Right lobe of liver (tissue), 6 donors: ENCODE data around the gene CYP11A1. TPM values are rescaled to one million over a fixed set of nuclear protein-coding genes. Genes with fewer than 3 reads are reported as not detected.

ENCODE experiments used
- ATAC-seq, 4 donors: fragments of 200-7000 bp; cut with Tn5 transposase; one replicate each; pipeline ENCODE4 v1.9.1; 2020; ENCODE audit warnings: mild to moderate bottlenecking in 4 of 4, moderate library complexity in 4 of 4
- DNase-seq, 3 donors: peaks; one replicate each; pipeline ENCODE4 v3.0.0-alpha.2; 2020
- H3K27ac ChIP-seq, 3 donors: fragments of 200-600 bp; one replicate each; pipeline ENCODE4 v1.8.0; 2022
- H3K27me3 ChIP-seq, 2 donors: fragments of 200-600 bp; one replicate each; pipeline ENCODE4 v1.8.0; 2022
- H3K36me3 ChIP-seq, 4 donors: fragments of 200-600 bp; sonication (generic) in 1 of 4; one replicate each; pipeline versions ENCODE4 v1.5.1 to v1.8.0; 2017 to 2022; ENCODE audit warnings: control low read depth in 1 of 4
- H3K4me1 ChIP-seq, 4 donors: fragments of 200-600 bp; sonication (generic) in 1 of 4; one replicate each; pipeline versions ENCODE4 v1.5.1 to v1.8.0; 2017 to 2022; ENCODE audit warnings: control low read depth in 1 of 4
- H3K4me3 ChIP-seq, 3 donors: fragments of 200-600 bp; one replicate each; pipeline ENCODE4 v1.8.0; 2022
- H3K9me3 ChIP-seq, 4 donors: fragments of 200-600 bp; sonication (generic) in 1 of 4; one replicate each; pipeline versions ENCODE4 v1.5.1 to v1.8.0; 2017 to 2022; ENCODE audit warnings: control low read depth in 1 of 4
- POLR2A ChIP-seq: fragments of 450-650 bp; IDR thresholded peaks from one replicate; pipeline ENCODE4 v1.6.1; 2017; ENCODE audit warnings: antibody characterized with exemption, mild to moderate bottlenecking
- WGBS: methylation state at CpG from one replicate; pipeline ENCODE4 v1.1.6; 2018; ENCODE audit warnings: low coverage, low lambda C conversion rate; ENCODE audit not compliant: insufficient coverage; ENCODE audit errors: missing lambda C conversion rate; 5-methylcytosine and 5-hydroxymethylcytosine counted together
- intact Hi-C, 2 donors: fragments of 100-400 bp; cut with DNase I; formaldehyde crosslinking; loops; one replicate each; pipeline versions ENCODE4 v1.11.2 to v1.14.1; 2022
- total RNA-seq, 6 experiments: library from RNA; depleted of rRNA in 2 of 6; stranded (reverse); fragments of >200 nt in 2 of 6; fragmentation: NEBNext Ultra II Directional in 3 of 6; extraction: Animal tissue kit (Norgen Biotek cat#: 25700) in 3 of 6; gene quantifications; one replicate each; pipeline versions ENCODE4 v1.1.0 to v1.2.4, GENCODE V29; 2016 to 2023
- TF ChIP-seq, protein P1 (sequence below), 4 donors: fragments of 200-600 bp in 3 of 4; fragments of 450-650 bp in 1 of 4; IDR thresholded peaks; one replicate each; pipeline versions ENCODE4 v1.5.1 to v1.8.0; 2016 to 2022; ENCODE audit warnings: antibody characterized with exemption in 4 of 4, mild to moderate bottlenecking in 2 of 4
- donor health status: DM: no; HTN: yes; CAD: no.
- donor health status: DM: no; HTN: no; CAD: no.
- donor health status: DM: no; HTN: no; CAD: no.
- donor health status: DM: no; HTN: yes; CAD: no.
- donor health status: DM: no; HTN: yes; CAD: no.

The CYP11A1 gene
- total RNA-seq, 6 experiments from 2014 or later, result 2.5 to 6.4 (median 2.8) TPM

DNA sequence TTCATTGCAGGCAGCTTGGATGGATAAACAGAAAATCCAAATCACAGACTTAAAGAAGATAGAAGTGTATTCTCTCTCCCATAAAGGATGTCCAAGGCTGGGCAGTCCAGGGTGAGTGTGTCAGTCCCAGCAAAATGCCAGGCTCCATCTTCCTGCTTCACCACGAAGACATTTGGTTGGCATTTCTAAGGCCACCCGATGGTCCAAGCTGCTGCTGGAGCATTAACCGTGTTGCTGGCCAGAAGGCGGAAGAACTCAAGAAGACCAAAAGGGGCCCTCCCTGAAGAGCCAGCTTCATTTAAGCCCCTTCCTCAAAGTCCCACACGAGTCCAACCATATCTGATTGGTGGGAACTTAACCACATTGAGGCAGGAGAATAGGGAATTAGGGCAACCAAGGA is 3.0 kb upstream of the CYP11A1 start:
- no peaks in the 10 kb centered on the region for H3K36me3 ChIP-seq
- H3K4me1 ChIP-seq, result peaks cover 0 to 17% (median 4%) of the 10 kb centered on the region in 4 donors
- no peaks in the 10 kb centered on the region for H3K9me3 ChIP-seq
- no peak for ATAC-seq
- intact Hi-C loops, result loop anchor here (10.0 kb wide), 2 partner anchors 244 to 264 kb away; partner anchors contain the start of gene CLK3 (in 1 of the 2)
- no peak overlapping the region for H3K27ac ChIP-seq
- WGBS, result 89% methylated on average over 3 of the region's 5 CpGs
- no peak for TF ChIP-seq POLR2A
- TF ChIP-seq, protein P1, sequence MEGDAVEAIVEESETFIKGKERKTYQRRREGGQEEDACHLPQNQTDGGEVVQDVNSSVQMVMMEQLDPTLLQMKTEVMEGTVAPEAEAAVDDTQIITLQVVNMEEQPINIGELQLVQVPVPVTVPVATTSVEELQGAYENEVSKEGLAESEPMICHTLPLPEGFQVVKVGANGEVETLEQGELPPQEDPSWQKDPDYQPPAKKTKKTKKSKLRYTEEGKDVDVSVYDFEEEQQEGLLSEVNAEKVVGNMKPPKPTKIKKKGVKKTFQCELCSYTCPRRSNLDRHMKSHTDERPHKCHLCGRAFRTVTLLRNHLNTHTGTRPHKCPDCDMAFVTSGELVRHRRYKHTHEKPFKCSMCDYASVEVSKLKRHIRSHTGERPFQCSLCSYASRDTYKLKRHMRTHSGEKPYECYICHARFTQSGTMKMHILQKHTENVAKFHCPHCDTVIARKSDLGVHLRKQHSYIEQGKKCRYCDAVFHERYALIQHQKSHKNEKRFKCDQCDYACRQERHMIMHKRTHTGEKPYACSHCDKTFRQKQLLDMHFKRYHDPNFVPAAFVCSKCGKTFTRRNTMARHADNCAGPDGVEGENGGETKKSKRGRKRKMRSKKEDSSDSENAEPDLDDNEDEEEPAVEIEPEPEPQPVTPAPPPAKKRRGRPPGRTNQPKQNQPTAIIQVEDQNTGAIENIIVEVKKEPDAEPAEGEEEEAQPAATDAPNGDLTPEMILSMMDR (IDR thresholded peaks at IDR 0.05), result no peak
- no peak for DNase-seq
- no peaks in the 10 kb centered on the region for H3K27me3 ChIP-seq
- H3K4me3 ChIP-seq, result no peak overlapping the region

DNA sequence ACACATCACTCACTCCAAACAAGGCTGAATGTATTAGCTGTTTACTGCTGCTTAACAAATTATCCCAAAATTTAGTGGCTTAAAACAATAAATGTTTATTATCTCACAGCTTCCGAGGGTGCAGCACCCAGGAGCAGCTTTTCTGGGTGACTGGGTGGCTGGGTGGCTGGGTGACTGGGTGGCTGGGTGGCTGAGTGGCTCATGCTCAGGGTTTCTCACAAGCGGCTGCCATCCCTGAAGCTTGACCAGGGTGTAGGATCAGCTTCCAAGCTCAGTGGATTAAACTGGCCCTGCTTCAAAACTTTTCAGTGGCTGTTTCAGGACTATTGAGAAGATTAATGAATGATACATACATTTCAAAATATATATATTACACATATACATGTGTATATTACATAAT is 2.3 kb upstream of the CYP11A1 start:
- TF ChIP-seq POLR2A, result no peak
- TF ChIP-seq, protein P1 (IDR thresholded peaks at IDR 0.05), result no peak
- no peaks in the 10 kb centered on the region for H3K36me3 ChIP-seq
- H3K27ac ChIP-seq, result no peak overlapping the region
- H3K4me1 ChIP-seq, result peaks cover 0 to 11% (median 2%) of the 10 kb centered on the region in 4 donors
- 70% methylated on average over 2 of the region's 2 CpGs for WGBS
- ATAC-seq (no peak), DNase-seq (no peak)
- H3K9me3 ChIP-seq, result no peaks in the 10 kb centered on the region
- no peak overlapping the region for H3K4me3 ChIP-seq
- no peaks in the 10 kb centered on the region for H3K27me3 ChIP-seq
- intact Hi-C loops, result loop anchor here (10.0 kb wide), 2 partner anchors 245 to 265 kb away; partner anchors contain the start of gene CLK3 (in 1 of the 2)

DNA sequence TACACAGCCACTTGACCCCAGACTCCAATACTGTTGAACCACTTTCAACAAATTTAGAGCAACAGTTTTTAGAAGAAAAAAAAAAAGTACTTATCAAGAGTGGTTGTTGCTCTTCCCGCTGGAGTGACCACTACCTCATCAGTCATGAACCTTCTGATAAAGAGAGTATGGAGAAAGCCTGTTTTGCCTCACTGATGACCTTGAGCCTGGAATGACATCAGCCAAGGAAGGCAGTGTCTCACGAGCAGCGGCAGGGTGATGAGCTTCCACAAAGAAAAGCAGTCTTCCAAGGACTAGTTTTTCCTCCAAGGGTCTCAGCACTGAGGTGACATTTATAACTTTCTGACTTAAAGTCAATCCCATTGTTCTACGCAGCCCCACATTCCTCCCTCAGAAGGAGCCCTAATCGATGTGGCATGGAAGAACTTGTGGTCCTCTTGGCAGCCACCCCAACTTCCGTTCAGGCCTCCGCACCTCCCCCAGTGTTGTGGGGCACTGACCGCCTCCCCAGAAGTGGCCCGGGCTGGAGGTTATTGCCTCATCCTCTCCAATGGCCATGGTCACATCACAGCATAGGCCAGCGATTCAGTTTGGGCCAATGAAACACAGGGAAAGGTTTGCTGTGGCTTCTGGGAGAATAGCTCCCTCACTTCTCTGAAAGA is 1.8 kb upstream of the CYP11A1 start:
- peaks cover 0 to 6% (median 0%) of the 10 kb centered on the region in 4 donors for H3K4me1 ChIP-seq
- DNase-seq, result no peak
- TF ChIP-seq POLR2A, result no peak
- TF ChIP-seq, protein P1 (IDR thresholded peaks at IDR 0.05), result no peak
- no peaks in the 10 kb centered on the region for H3K9me3 ChIP-seq
- H3K27me3 ChIP-seq, result no peaks in the 10 kb centered on the region
- no peaks in the 10 kb centered on the region for H3K36me3 ChIP-seq
- H3K4me3 ChIP-seq, result no peak overlapping the region
- intact Hi-C loops, result no loop called here
- 56% methylated on average over 6 of the region's 10 CpGs for WGBS
- no peak overlapping the region for H3K27ac ChIP-seq
- ATAC-seq, result no peak

DNA sequence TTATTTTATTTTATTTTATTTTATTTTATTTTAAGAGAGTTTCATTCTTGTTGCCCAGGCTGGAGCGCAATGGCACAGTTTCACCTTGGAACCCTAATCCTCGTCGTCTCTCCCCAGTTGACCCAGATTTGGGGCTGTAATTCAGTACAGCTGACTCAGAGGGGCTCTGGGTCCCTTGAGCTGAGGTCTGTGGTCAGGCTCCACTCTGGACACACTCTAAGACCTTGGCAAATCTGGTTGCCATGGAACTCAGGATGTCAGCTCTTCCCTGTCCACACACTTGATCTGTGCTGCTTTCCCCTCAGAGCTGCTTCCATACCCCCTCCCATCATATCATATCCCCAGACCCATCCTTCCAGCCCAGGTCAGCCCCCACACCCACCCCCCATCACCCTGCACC is 675 bp upstream of the CYP11A1 start:
- Histone ChIP-seq H3K27ac (no peak overlapping the region), H3K9me3 (no peaks in the 10 kb centered on the region), H3K36me3 (no peaks in the 10 kb centered on the region), H3K27me3 (no peaks in the 10 kb centered on the region), H3K4me3 (no peak overlapping the region), H3K4me1 (no peaks in the 10 kb centered on the region)
- intact Hi-C loops, result no loop called here
- ATAC-seq, result no peak
- 81% methylated on average over 3 of the region's 3 CpGs for WGBS
- TF ChIP-seq, protein P1 (IDR thresholded peaks at IDR 0.05), result no peak
- no peak for TF ChIP-seq POLR2A
- DNase-seq, result no peak
